ENCODE data around the gene CLASP1.
"Not testable (repeated sequence)": the region's sequence is repeated elsewhere in the genome, so short reads cannot be mapped to it uniquely, and the experiment has no call there.

The CLASP1 gene

GRCh38 chr2:121409388-121409787 lies 239.9 kb downstream of the CLASP1 start:
- DNase-seq, result no peak

GRCh38 chr2:121408641-121409040 lies 240.6 kb downstream of the CLASP1 start:
- no peak for DNase-seq

GRCh38 chr2:121405233-121405632 lies 244.0 kb downstream of the CLASP1 start:
- DNase-seq, result no peak

GRCh38 chr2:121400201-121400600 lies 249.1 kb downstream of the CLASP1 start:
- no peak for DNase-seq

GRCh38 chr2:121398853-121399252 lies 250.4 kb downstream of the CLASP1 start:
- no peak for DNase-seq

GRCh38 chr2:121390082-121390692 lies 259.1 kb downstream of the CLASP1 start:
- no peak for DNase-seq

- no peak for DNase-seq
These were observed 260.9 kb downstream of the CLASP1 start for GRCh38 chr2:121388371-121388770.

- no peak for DNase-seq
These were observed 261.5 kb downstream of the CLASP1 start for GRCh38 chr2:121387591-121388325.

- DNase-seq, result no peak
These were observed 262.6 kb downstream of the CLASP1 start for GRCh38 chr2:121386707-121387106.

- no peak for DNase-seq
These were observed 263.2 kb downstream of the CLASP1 start for GRCh38 chr2:121386102-121386501.

GRCh38 chr2:121382744-121383143 lies 266.5 kb downstream of the CLASP1 start:
- DNase-seq, result no peak

- peak; percentile 31 for DNase-seq
These were observed 271.6 kb downstream of the CLASP1 start for GRCh38 chr2:121377646-121378045.

GRCh38 chr2:121376535-121377250 lies 272.6 kb downstream of the CLASP1 start:
- DNase-seq, result no peak

GRCh38 chr2:121375621-121376159 lies 273.6 kb downstream of the CLASP1 start:
- DNase-seq, result no peak

GRCh38 chr2:121374412-121375075 lies 274.7 kb downstream of the CLASP1 start:
- DNase-seq, result not testable (repeated sequence)

GRCh38 chr2:121372721-121373353 lies 276.4 kb downstream of the CLASP1 start:
- DNase-seq, result no peak

- no peak for DNase-seq
These were observed 277.2 kb downstream of the CLASP1 start for GRCh38 chr2:121372082-121372481.

- DNase-seq, result no peak
These were observed 280.4 kb downstream of the CLASP1 start for GRCh38 chr2:121368836-121369235.

GRCh38 chr2:121368155-121368554 lies 281.1 kb downstream of the CLASP1 start:
- DNase-seq, result no peak

GRCh38 chr2:121367246-121367900 lies 281.9 kb downstream of the CLASP1 start:
- DNase-seq, result no peak

- no peak for DNase-seq
These were observed 283.2 kb downstream of the CLASP1 start for GRCh38 chr2:121366040-121366439.

GRCh38 chr2:121365061-121365460 lies 284.2 kb downstream of the CLASP1 start:
- no peak for DNase-seq
